H1 (cell line): ENCODE measurements around the gene KHDC4. TPM values are rescaled to one million over a fixed set of nuclear protein-coding genes. Genes with fewer than 3 reads are reported as not detected.

Source experiments
- CREB1 ChIP-seq: IDR thresholded peaks from 2 replicates; pipeline ENCODE4 v1.6.1; 2012; ENCODE audit warnings: inconsistent platforms
- HDAC2 ChIP-seq, 2 experiments: fragments of 300-600 bp in 1 of 2; sonication (generic) in 1 of 2; IDR thresholded peaks; 2 replicates each; pipeline ENCODE4 v1.6.1; 2011 to 2012; ENCODE audit warnings: low read depth in 2 of 2, low read length in 2 of 2, mild to moderate bottlenecking in 2 of 2, moderate library complexity in 2 of 2, borderline replicate concordance in 1 of 2, inconsistent platforms in 1 of 2
- SAP30 ChIP-seq: fragments of 300-600 bp; sonication (generic); IDR thresholded peaks from 2 replicates; pipeline ENCODE4 v1.7.1; 2012; ENCODE audit warnings: low read length, moderate library complexity, mild to moderate bottlenecking, inconsistent platforms; ENCODE audit not compliant: insufficient read depth, insufficient replicate concordance
- polyA plus RNA-seq, 7 experiments: library from polyadenylated mRNA; depleted of rRNA in 3 of 7; stranded (reverse) in 5 of 7; unstranded in 2 of 7; fragments of >200 nt in 5 of 7; fragments of 200-250 nt in 2 of 7; gene quantifications; 1 replicate in 5 of 7; 2 replicates in 1 of 7; 4 replicates in 1 of 7; pipeline versions ENCODE4 v1.2.1 to v1.2.3, GENCODE V29; 2011 to 2013; ENCODE audit warnings: missing spikeins in 2 of 7, mixed read lengths in 2 of 7
- total RNA-seq: library from RNA; stranded (reverse); fragmentation: NEBNext Ultra II Directional; extraction: Animal tissue kit (Norgen Biotek cat#: 25700); gene quantifications from 2 replicates; pipeline ENCODE4 v1.2.1, GENCODE V29; 2021

Gene KHDC4
- total and polyA plus RNA-seq, 2 of the 8 experiments (the other 6 are each of a cell fraction or from before 2014, with no cell fraction given): 56.6 to 81.1 TPM

- TF ChIP-seq HDAC2 (IDR thresholded peaks at IDR 0.05; ENCODE audit: borderline replicate concordance in 1 of 2, low read depth in 2 of 2, low read length in 2 of 2) (no peak), SAP30 (no peak), CREB1 (no peak)
- TF ChIP-seq, all 59 proteins: peak for 0
Measured at GRCh38 chr1:155877945-155878344, 56.3 kb downstream of the KHDC4 start (continued).
